ENCODE measurements around the gene ALAS1.

DNA sequence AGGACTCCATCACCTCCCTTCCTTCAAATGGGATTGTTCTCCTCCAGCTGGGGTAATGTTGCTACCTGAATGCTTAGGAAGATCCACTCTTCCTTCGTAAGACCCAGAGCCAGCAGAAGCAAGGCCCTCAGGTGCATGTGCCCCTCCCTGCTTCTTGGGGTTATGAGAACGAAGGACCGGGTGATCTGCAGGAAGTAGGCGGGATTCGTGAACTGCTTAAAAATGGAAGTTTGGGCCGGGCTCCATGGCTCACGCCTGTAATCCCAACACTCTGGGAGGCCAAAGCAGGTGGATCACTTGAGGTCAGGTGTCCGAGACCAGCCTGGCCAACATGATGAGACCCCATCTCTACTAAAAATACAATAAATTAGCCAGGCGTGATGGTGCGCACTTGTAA is 19.4 kb downstream of the ALAS1 start:
- TF ChIP-seq CTCF (IDR thresholded peaks at IDR 0.05) (no peak), EZH2 (IDR thresholded peaks at IDR 0.05; ENCODE audit: borderline replicate concordance, insufficient read depth, low read depth, low read length, poor library complexity, severe bottlenecking) (no peak)

Measured in B cell (primary cell).